HG02970 (cell line): ENCODE results near the gene SEC61G.

ENCODE experiments used
- ATAC-seq: cut with Tn5 transposase; IDR thresholded peaks from one replicate; pipeline ENCODE4 v1.9.1; 2021; ENCODE audit warnings: mild to moderate bottlenecking, moderate library complexity, moderate number of reproducible peaks; ENCODE audit not compliant: unreplicated experiment, low FRiP score

SEC61G gene

GRCh38 chr7:54773472-54774399 lies 14.7 kb upstream of the SEC61G start:
- no peak for ATAC-seq

DNA sequence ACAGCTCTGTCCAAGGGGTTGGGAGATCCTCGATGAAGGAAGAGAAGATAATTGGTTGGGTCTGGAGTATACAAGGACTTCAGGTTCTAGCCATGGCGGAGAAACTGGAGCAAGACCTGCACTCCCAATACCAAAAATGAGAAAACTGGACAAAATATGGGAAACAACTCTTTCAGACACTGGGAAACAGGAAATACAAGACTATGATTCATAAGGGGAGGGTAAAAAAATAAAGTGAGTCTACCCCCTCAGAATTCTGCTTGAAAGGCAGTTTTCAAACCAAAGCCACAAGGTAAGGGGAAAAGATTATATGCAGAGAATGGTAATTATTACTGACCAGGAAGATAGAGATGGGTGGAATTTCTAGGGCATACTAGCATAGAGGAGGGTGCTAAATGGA lies 10.2 kb upstream of the SEC61G start:
- no peak for ATAC-seq

- no peak for ATAC-seq
Measured at GRCh38 chr7:54764861-54765260, 5.8 kb upstream of the SEC61G start.

- no peak for ATAC-seq
Measured at GRCh38 chr7:54757711-54758110, 1.3 kb downstream of the SEC61G start.

- no peak for ATAC-seq
Measured at GRCh38 chr7:54749200-54749599, 9.8 kb downstream of the SEC61G start.

- no peak for ATAC-seq
Measured at GRCh38 chr7:54747234-54747633, 11.8 kb downstream of the SEC61G start.

GRCh38 chr7:54743580-54743979 lies 15.4 kb downstream of the SEC61G start:
- ATAC-seq, result no peak

GRCh38 chr7:54738737-54739136 lies 20.3 kb downstream of the SEC61G start:
- no peak for ATAC-seq

DNA sequence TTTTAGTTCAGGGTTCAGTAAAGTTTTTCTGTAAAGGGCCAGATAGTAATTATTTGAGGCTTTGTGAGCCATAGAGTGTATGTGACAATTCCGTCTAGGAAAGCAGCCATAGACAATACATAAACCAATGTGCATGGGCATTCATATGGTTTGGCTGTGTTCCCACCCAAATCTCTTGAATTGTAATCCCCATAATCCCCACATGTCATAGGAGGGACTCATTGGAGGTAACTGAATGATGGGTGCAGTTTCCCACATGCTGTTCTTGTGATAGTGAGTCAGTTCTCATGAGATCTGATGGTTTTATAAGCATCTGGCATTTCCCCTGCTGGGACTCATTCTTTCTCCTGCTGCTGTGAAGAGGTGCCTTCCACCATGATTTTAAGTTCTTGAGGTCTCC lies 29.9 kb downstream of the SEC61G start:
- ATAC-seq, result no peak

DNA sequence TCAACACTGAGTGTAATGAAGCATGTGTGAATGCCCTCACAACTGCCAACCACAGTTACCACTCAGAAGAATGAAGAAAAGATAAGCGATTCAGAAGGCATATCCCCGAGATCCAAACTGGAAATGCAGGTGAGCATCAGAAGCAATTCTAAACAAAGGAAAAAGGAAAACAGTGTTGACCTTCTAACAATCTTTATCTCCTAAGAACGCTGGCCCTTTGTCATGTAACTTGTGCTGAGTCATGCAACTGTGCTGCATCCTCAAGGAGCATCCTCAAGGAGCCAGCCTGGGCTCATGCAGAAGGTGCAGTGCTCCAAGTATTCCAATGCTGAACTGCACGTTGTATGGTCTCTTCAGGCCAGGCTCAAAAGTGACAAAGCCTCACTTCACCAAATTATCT lies 30.6 kb downstream of the SEC61G start:
- no peak for ATAC-seq

GRCh38 chr7:54725255-54725654 lies 33.8 kb downstream of the SEC61G start:
- no peak for ATAC-seq

GRCh38 chr7:54722502-54722901 lies 36.5 kb downstream of the SEC61G start:
- no peak for ATAC-seq

GRCh38 chr7:54722026-54722425 lies 37.0 kb downstream of the SEC61G start:
- no peak for ATAC-seq

DNA sequence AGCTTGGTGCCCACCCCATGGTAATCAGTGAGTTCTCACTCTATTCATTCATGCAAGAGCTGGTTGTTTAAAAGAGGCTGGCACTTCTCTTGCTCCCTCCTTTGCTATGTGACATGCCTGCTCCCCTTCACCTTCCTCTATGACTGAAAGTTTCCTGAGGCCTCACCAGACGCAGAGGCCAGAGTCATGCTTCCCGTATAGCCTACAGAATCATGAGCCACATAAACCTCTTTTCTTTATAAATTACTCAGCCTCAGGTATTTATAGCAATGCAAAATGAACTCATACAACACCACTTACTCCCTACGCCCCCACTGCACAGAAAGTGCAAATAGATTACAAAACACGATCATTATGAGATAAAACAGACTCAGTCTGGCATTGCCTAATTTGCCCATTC lies 39.0 kb downstream of the SEC61G start:
- no peak for ATAC-seq

GRCh38 chr7:54719425-54719824 lies 39.6 kb downstream of the SEC61G start:
- no peak for ATAC-seq

- no peak for ATAC-seq
Measured at GRCh38 chr7:54712820-54713219, 46.2 kb downstream of the SEC61G start.

- no peak for ATAC-seq
Measured at GRCh38 chr7:54711900-54712595, 47.0 kb downstream of the SEC61G start.

- ATAC-seq, result no peak
Measured at GRCh38 chr7:54709283-54709682, 49.7 kb downstream of the SEC61G start.

DNA sequence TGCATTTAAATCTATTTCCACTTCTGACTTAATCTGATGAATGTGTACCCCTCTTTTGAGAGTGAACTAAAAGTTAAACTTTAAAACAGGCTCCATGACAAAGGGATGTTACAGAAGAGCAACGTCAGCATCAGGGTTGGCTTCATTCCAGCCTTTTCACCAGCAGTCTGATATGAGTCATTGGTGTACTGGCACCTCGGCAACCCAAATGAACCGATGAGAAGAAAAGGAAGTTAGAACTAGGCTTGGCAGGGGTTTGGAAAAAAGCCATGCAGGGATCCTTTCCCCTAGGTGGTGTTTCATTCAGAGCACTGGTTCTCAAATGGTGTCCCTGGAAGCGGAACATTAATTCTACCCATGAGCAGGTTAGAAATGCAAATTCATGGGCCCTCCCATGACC lies 53.6 kb downstream of the SEC61G start:
- no peak for ATAC-seq

DNA sequence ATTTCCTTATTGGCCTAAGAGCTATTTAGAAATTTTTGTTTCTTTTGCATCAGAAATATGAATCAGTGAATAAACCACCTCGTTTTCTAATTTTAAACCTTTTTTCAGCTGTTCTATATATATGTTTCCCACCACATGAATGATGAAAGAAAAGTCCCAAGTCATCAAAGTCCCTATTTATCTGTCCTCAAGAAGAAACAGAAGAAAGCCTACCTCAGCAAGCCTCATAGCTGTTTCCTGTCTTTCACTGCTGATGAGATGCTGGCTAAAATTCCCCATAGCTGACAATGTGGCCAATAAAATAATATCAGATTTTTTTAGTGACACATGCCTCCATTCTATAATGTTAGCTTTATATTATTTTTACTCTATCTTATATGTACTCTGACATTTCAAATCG lies 54.2 kb downstream of the SEC61G start:
- ATAC-seq, result no peak
